NCI-H1436 treated with DMSO at 0.1 percent for 48 hours (cell line): Measurements from ENCODE around the gene AQP9.

Experiments
- DNase-seq: peaks from one replicate; lab custom pipeline; 2025; lab: John Stamatoyannopoulos, UW

The AQP9 gene

DNA sequence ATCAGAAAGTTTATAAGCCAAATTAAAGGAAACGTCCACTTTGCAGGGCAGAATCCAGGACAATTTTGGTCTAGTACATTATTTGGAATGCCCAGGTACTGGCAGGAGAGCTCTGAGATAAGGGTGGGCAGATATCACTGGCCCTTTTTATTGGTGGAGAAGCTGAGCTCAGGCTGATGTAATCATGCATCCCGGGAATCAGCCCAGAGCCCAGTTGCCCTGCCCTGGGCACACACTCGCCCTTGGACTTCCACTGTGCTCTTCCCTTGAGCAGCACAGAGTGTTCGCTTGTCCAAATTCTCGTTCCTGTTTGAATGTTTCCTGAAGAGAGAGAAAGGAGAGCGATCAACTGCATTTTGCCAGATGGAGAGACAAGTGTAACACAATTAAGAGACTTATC, 3.7 kb downstream of the AQP9 start:
- no peak for DNase-seq

DNA sequence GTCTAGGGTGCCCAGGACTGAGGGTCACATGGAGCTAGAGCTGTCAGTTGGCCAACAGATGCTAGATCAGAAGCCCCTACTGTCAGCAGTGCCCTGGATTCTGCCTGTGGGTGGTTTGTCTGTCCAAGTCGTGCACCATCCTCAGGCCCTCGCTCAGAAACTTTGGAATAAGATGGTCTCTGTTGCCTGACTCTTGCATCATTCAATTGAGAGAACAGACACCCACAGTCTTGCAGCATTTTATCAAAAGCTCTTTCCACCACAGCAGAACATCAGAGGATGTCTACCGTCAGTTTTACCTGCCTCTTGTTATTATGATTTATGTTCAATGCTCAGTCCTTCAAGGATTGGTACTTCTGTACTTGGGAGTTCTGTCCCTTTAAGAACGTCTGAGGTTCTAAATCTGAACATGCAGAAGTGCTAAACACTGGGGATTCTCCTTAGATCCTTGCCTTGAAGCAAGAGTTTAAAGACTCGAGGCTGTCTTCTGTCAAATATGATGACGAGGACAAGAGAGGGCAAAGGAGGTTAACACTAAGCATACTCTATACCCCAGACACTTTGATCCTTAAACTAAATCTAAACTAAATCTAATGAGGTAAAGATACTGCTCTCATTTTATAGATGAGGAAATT, 4.8 kb downstream of the AQP9 start:
- no peak for DNase-seq

GRCh38 chr15:58145606-58146005, 7.4 kb downstream of the AQP9 start:
- no peak for DNase-seq

- no peak for DNase-seq
Measured at GRCh38 chr15:58146211-58146610, 8.0 kb downstream of the AQP9 start.

DNA sequence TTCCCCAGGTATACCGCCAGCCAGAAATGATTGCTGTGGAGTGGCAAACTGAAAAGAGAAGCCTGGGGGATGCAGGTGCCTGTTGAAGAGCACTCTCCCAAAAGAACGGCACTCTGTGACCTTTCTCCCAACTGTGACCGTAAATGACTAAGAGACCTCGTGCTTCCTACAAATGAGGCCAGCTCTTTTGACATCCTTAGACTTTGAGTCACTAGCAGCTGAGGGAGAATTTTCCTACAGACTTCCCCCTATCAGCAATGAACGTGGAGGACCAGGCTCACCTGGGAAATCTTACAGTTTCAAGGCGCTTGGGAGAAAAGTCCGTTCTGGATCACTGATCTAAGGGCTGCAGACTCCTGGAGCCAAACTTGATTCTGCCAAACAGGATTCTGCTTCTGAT, 8.6 kb downstream of the AQP9 start:
- no peak for DNase-seq

GRCh38 chr15:58147171-58147611, 9.0 kb downstream of the AQP9 start:
- no peak for DNase-seq

DNA sequence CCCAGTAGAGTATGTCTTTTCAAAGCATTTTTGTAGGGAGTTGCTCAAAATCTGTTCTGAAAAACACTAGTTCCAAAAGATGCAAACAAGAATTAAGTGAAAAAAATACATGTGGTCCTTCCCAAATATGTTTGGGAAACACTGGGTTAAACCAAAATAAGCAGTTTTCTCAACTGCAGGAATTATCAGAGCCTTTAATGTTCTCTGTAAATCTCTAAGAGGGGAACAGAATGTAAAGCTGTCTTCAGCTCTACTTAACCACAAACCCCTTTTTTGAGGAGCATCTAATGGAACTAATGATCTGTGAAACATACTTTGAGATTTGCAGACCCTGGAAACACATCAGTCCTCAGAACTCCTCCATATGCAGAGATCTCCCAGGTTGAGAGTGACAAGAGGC, 9.9 kb downstream of the AQP9 start:
- no peak for DNase-seq

- DNase-seq, result no peak
Measured at GRCh38 chr15:58148633-58149445, 10.7 kb downstream of the AQP9 start.

DNA sequence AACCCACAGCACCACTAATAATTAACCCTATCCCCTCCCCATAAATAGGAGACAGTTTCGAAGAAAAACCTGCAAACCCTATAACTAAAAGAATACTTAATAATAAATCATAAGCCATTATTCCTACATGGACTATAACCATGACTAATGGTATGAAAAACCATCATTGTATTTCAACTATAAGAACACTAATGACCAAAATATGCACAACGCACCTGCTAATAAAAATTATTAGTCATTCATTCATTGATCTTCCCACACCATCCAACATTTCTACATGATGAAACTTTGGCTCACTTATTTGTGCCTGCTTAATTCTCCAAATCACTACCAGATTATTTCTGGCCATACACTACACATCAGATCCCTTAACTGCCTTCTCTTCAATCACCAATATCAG, 16.6 kb downstream of the AQP9 start:
- DNase-seq, result no peak

GRCh38 chr15:58159827-58160386, 21.7 kb downstream of the AQP9 start:
- DNase-seq, result no peak

- DNase-seq, result no peak
Measured at GRCh38 chr15:58161436-58161930, 23.3 kb downstream of the AQP9 start.

- peak; percentile 27 for DNase-seq
Measured at GRCh38 chr15:58163985-58164384, 25.8 kb downstream of the AQP9 start.

- DNase-seq, result no peak
Measured at GRCh38 chr15:58164926-58165325, 26.7 kb downstream of the AQP9 start.

DNA sequence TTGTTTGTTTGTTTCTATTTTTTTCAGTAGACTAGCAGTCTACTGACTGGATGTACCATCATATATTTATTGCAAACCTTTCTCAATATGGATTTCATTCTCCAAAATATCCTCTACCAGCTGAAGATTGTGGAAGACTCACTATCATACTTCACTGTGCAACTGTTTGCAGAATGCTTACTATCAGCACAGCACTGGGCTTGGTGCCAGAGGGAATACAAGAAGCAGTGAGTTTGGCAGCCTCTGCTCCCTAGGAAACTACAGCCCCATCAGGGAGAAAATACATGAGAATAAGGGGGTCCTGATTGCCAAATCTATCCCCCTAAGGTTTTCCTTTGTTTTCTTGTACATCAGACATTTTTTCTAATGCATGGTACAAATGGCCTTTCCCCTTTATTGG, 27.5 kb downstream of the AQP9 start:
- no peak for DNase-seq

GRCh38 chr15:58167095-58167691, 29.0 kb downstream of the AQP9 start:
- no peak for DNase-seq

DNA sequence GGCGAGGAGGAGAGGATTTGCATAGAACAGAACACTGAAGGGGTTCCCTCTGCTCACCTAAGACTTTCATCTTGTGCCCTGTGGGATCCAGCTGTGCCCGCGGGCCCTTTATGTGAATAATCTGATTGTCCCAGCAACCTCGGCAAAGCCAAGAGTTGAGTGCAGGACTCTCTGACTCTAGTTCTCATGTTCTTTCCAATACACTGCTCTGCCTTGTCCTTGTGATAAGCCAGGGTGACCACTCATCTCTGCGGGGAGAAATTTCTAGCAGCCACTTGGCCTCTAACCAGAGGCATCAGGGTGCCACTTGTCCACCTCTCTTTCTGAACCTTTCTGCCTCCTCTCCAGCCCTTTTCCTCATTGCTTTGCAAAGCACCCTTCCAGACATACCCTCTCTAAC, 31.8 kb downstream of the AQP9 start:
- no peak for DNase-seq

DNA sequence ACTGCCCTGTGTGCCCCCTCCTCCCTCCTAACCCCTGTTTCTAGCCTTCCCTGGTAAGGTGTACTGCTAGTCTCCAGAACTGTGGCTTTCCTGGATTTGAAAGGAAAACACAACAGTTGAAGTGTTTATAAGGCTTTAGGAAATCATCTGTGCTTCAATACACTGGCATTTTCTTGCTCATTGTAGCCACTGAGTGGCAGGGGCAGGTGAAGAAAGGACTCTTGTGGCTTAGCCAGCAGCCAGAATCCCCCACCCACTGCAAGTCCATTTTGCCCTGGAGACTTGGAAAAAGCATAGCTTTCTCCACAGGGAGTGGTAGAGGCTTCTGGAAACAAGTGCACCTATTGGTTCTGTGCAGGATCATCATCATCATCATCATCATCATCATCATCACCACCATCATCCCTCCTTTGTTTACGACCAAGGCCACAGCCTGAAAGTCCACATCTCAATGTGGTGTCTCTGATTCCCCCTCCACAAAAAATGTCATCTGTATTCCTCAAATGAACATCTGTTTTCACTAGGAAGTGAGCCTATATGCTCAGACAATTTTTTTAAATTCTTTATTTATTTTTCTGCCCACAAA, 33.4 kb downstream of the AQP9 start:
- DNase-seq, result no peak

DNA sequence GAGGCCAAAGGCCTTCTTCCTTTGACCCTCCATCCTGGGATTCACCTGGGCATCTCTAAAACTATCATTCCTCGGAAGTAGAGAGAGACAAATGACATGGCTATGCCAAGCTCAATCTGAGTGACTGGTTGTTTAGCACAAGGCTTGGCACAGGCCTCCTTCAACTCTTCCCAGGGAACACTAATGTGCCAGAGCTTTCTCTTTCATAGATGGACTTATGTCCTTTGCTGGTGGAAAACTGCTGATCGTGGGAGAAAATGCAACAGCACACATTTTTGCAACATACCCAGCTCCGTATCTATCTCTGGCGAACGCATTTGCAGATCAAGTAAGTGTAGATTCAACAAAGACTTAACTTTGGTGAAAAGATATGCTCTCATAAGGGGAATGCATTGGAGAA, 36.5 kb downstream of the AQP9 start:
- DNase-seq, result no peak

DNA sequence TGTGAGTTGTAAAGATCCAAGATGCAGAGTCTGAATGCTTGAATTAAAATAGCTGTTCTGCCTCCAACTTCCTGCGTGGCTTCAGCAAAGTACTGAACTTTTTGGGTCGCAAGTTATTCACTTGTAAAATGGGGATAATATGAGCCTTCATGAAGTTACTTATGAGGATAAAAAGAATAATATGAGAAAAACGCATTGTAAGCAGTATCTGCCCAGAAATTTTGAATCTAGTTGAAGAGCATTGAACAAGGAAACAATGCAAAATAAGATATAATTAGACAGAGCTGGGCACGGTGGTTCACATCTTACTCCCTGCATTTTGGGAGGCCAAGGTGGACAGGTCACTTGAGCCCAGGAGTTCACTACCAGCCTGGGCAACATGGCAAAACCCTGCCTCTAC, 37.8 kb downstream of the AQP9 start:
- DNase-seq, result no peak

DNA sequence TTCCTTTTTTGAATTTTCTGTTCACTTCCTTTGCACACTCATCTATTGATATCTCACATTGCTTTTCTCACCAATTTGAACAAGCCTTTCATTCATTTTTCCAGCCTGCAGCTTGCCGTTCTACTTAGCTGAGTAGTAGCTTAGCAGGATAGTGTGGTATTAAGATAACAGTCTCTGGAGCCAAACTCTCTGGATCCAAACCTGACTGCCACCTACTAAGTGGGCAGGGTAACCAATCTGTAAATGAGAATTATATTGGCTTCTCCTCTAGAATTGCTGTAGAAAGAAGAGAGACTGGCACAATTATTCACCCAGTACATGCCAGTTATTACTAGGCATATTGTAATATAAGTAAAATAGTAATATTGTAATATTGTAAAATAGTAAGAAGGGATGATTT, 40.5 kb downstream of the AQP9 start:
- no peak for DNase-seq

GRCh38 chr15:58179206-58179605, 41.0 kb downstream of the AQP9 start:
- DNase-seq, result no peak

GRCh38 chr15:58179741-58180381, 41.7 kb downstream of the AQP9 start:
- no peak for DNase-seq
